ENCODE data around the gene SNX25.
"Not testable (repeated sequence)": the region's sequence is repeated elsewhere in the genome, so short reads cannot be mapped to it uniquely, and the experiment has no call there.

SNX25 gene

DNA sequence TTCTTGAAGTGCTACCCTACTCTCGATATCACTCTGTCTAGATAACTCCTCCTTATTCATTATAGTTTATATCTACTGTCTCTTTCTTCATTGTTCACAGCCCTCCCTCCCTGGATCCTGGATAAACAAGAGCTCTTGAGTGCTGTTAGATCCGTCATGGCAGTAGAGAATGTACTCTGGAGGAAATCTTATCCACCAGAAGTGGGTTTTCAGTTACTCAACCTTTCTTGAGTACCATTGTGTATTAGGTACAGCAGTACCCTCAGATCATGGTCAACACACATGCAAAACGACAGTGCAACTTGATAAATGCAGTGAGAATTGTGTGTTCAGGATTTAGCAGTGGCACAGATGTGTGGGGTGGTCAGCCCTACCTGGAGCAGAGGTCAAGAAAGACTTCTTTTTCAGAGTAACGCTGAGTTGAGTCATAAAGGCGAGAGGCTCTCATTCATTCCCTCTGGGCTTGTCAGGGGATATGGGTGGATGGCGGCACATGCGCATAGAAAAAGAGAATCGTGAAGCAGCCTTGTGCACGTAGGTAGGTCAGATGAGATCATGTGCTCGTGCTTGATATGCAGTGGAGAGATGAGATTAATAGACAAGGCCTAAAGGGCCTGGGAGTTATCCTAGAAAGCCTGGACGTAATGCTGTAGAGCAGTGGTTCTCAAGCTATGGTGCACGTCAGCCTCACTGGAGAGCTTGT is 89.5 kb downstream of the SNX25 start:
- DNase-seq (ENCODE audit: extremely low read depth in 1 of 2, low read depth in 1 of 2): no peak

DNA sequence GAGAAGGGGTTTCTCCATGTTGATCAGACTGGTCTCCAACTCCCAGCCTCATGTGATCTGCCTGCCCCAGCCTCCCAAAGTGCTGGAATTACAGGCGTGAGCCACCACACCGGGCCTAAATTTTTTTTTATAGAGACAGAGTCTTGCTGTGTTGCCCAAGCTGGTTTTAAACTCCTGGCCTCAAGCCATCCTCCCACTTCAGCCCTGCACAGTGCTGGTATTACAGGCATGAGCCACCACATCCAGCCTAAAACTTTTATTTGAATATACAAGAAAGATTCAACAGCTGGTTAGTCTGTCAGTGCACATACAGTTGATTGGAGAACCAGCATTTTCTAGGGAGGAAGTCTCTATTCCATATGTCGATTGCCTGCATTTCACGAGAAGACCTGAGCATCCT is 95.1 kb downstream of the SNX25 start:
- no peak for DNase-seq (ENCODE audit: extremely low read depth in 1 of 2, low read depth in 1 of 2)

DNA sequence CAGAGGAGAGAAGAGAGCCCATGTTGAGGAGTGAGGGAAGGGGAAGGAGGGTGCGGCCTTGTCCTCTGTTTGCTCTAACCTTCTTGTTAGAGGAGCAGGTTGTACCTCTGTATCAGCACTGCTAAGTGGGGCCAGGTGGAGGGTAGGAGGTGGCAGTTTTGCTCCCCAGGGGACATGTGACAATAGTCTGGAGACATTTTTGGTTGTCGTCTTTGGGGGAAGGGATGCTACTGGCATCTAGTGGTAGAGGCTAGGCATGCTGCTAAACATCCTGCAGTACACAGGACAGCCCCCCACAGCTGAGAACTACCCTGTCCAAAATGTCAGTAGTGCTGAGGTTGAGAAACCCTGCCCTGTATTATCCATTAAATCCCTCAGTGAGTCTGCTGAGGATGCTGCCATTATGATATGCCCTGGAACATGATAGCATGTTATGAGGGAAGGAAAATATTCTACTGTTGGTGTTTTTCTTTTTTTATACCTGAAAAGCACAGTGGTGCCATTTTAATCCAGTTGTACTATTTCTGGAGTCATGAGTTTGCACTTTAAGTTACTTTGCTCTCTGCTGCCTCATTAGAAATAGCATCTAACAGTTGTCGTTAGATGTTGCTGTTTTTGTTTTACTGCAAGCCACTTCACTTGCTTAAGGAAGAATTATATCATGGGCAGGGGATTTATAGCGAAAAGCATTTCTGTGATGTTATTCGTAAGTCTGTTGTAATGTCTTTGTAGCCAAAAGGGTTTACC is 95.7 kb downstream of the SNX25 start:
- DNase-seq (ENCODE audit: extremely low read depth in 1 of 2, low read depth in 1 of 2): no peak

DNA sequence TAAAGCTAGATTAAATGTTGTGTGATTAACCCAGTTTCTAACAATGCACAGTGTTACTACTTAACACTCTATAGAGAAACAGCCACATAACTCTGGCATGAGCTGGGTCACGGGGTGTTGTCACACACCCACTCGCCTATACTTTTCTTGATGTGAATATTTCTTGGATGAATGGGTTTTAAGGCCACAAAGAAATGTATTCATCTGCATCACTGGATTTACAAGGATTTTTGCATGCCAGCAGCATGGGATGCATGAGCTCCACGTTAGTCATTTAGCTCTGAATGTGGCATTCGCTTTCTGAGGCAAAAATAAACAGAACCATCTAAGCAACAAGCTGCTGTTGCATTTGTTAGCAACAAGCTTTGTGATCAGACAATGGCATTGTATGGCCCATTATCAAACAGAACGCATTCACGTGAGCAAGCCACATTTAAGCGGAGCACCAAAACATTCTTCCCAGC is 96.6 kb downstream of the SNX25 start:
- DNase-seq (ENCODE audit: extremely low read depth in 1 of 2, low read depth in 1 of 2): no peak

DNA sequence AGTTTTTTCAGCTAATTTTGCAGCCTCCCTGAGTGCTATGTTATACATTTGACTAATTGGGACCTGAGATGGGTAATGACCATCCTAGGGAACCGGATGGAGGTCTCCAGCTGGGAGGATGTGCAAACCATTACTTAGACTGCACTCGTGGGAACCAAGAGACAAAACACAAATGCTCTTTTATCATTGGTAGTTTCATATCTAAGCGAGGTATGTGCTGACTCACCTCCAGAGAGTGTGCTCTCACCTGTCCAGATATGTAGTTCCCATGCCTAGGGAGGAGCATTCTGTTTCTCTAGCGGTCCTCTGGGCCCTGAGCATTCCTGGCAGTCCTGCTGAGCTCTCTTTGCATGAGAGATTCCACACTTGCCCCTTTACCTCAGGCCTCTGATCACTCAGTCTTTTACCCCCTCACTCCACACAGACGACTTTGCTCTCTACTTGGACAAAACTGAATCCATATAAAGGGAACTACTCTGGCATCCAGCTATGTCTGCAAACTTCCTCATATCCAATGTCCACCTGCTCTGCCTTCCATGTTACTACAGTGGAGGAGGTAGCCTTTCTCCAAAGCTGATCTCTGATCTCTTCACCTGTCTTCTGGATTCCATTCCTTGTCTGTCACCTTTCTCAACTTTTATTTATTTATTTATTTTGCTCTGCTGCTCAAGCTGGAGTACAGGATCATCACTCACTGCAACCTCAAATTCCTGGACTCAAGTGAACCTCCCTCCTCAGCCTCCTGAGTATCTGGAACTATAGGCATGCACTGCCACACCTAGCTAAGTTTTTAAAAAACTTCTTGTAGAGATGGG is 97.9 kb downstream of the SNX25 start:
- DNase-seq (ENCODE audit: extremely low read depth in 1 of 2, low read depth in 1 of 2): no peak

DNA sequence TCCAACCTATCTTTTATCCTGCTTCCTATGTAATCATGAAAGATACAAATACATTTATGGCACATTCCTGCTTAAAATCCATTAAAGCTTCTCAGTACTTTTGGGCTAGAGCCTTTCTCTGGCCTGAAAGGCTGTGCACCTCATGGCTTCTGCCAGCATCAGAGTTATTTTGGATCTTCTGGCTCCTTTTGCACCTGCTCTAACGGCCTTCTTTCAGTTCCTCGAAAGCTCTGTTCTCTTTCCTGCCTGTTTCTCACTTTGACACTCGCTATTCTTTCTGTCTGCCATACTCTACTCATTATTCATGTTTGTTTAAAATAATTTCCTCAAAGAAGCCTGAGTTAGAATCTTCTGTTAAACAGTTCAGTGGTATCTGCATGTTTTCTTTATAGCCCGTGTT is 100.4 kb downstream of the SNX25 start:
- no peak for DNase-seq (ENCODE audit: extremely low read depth in 1 of 2, low read depth in 1 of 2)

DNA sequence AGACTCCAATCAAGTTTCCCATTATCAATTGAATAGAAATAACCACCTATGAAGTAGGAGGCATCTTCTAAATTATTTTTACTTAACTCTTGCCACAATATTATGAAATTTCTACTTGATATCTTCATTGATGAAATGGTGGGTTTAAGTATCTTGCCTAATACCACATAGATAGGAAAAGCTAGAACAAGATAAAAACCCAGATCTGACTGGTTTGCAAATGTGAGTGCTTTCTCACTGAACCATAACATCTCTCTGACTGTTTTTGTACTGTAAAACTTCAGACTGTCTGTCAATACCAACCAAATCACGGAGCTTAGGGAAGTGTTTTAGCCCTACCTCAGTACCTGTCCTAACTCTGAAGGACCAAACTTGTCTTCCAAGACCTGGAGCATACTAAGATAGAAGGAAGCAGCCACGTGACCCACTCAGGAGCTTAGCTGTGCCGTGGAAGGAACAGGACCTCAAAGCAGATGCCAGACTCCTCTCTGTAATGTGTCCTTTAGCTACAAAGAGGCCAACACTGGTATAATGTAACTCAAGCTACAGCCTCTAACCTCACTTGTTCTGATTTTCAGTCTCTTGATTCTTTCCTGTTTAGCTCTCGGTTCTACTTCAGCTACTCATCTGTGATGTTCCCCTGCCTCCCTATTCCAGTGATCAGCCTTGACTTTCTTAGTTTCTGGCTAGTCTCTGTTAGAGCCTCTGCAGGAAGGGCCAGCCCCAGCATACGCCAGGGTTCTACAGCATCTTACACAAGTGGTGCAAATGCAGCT is 101.9 kb downstream of the SNX25 start:
- DNase-seq (ENCODE audit: extremely low read depth in 1 of 2, low read depth in 1 of 2): no peak

DNA sequence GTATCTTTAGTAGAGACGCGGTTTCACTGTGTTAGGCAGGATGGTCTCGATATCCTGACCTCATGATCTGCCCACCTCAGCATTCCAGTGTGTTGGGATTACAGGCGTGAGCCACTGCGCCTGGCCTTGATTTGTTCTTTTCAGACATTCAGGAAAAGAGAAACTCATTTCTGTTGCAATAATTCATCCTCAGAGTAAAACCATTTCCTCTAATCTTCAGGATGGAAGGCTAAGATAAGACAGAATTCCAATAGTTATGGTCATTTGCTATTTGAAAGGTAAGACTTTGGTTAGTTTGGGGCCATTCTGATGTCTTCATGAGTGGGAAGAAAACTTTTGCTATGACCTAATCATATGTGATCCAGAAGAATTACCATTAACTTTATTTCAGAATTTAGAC is 103.3 kb downstream of the SNX25 start:
- no peak for DNase-seq (ENCODE audit: extremely low read depth in 1 of 2, low read depth in 1 of 2)

DNA sequence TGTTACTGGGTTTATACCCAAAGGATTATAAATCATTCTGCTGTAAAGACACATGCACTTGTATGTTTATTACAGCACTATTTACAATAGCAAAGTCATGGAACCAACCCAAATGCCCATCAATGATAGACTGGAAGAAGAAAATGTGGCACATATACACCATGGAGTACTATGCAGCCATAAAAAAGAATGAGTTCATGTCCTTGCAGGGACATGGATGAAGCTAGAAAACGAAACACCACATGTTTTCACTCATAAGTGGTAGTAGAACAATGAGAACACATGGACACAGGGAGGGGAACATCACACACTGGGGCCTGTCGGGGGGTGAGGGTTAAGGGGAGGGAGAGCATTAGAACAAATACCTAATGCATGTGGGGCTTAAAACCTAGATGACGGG is 108.1 kb downstream of the SNX25 start:
- DNase-seq (ENCODE audit: extremely low read depth in 1 of 2, low read depth in 1 of 2): not testable (repeated sequence)

DNA sequence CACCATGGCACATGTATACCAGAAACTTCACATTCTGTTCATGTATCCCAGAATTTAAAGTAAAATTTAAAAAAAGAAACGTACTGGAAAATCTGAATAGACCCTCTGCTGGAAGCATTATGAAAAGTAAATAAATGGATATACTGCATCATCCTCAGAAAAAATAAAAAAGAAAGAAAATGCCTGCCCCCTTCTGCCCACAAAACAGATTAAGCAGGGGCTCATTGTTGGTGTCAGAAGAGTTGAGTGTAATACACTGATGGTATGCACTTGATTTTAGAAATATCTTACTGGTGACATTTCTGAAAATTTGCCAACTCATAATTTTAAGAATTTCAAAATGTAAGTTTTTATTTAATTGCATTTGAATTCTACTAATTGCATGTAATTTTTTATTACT is 108.5 kb downstream of the SNX25 start:
- no peak for DNase-seq (ENCODE audit: extremely low read depth in 1 of 2, low read depth in 1 of 2)

DNA sequence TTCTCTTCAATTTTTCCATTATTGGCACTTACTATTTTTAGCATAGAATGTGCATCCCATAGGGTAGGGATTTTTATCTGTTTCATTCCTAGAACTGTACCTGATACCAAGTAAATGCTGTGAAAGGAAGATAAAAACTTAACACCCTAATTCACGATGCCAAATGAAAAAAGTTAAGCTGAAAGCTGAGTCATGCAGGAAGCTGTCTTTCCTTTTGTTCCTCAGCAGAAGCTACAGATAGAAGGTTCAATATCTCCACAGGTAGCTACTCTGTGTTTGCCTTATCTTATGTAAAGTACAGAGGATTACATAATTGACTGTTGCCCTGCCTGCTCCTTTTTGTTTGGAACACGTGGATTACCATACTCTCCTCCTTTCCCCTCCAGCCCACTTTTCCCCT is 109.3 kb downstream of the SNX25 start:
- DNase-seq (ENCODE audit: extremely low read depth in 1 of 2, low read depth in 1 of 2): no peak

DNA sequence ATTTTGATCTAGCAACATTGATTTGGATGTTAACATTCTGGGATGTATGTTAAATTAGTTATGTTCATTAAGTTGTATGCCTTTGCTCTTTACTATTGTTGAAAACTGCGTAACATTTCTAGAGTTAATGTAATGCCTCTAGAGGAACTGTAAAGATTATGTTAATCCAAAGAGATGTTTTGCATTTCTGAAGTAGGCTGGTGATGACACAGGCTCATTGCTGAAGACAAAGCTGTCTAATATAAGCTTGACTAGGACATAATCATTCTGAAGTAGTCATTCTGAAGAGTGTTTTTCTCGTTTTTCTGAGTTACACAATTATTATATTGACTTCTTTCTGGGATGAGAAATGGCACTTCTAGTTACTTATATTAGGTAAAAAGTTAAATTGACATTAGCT is 113.4 kb downstream of the SNX25 start:
- no peak for DNase-seq (ENCODE audit: extremely low read depth in 1 of 2, low read depth in 1 of 2)

DNA sequence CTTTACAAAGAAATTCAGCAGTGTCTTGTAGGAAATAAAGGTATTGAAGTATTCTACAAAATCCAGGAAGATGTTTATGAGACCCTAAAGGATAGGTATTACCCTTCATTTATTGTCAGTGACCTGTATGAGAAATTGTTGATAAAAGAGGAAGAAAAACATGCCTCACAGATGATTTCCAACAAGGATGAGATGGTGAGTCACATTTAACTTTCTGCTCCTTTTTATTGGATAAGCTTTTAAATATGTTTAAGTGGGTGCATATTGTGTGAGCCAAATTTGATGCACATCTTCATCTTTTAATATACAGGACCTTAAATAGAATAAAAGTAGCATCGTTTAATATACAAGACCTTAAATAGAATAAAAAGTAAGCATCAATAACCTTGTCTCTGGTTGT is 114.2 kb downstream of the SNX25 start:
- DNase-seq (ENCODE audit: extremely low read depth in 1 of 2, low read depth in 1 of 2): no peak

DNA sequence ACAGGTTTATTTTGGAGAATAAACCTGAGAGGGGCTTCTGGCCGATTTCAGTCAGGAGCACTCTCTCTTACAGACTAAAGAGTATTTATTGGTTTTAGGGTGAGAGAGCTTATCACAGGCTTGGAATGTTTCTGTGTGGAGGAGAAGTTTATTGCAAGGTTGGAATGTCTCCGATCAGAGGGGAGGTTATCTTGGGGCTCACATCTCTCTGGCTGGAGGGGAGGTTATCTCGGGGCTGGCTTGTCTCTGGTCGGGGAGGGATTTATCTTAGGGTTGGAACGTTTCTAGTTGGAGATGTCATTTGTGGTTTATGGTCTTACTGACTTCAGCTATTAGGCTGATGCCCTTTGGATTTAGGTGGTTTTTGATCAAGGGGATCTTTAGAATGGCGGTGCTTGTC is 115.0 kb downstream of the SNX25 start:
- not testable (repeated sequence) for DNase-seq (ENCODE audit: extremely low read depth in 1 of 2, low read depth in 1 of 2)

DNA sequence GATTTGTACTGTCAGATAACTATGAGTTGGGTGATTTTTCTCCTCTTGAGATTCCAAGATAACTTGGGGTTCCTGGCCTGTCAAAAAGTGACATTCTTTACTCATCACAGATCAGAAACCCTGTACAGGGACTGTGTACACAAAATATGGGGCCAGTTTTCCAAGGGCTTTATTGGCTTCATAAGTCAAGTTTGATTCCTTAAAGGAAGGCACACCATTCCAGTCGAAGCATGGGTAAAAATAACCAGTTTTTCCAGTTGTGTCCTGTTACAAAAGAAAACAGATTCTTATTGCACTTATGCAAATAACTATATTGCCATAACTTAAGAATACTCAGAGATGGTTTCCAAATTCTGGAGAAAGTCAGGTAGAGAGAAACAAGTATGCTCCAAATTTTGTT is 116.3 kb downstream of the SNX25 start:
- DNase-seq (ENCODE audit: extremely low read depth in 1 of 2, low read depth in 1 of 2): not testable (repeated sequence)

DNA sequence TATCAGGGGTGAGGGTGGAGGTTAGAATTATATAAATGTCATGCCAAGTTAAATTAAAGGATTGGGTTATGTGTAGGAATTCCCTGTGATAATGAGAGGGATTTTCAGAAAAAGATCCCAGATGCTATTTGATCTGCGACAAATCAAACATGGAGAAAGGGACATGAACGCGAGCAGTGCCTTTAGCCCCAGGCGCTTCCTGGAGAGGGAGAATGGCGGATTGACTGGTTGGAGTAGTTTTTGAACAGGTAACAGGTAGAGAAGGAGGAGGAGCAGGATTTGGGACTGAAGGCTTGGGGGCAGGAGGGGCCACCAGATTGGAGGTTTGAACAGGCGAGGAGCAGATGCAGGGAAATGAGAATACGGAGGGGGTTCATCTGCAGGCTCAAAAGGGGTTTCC is 119.2 kb downstream of the SNX25 start:
- DNase-seq (ENCODE audit: extremely low read depth in 1 of 2, low read depth in 1 of 2): no peak

DNA sequence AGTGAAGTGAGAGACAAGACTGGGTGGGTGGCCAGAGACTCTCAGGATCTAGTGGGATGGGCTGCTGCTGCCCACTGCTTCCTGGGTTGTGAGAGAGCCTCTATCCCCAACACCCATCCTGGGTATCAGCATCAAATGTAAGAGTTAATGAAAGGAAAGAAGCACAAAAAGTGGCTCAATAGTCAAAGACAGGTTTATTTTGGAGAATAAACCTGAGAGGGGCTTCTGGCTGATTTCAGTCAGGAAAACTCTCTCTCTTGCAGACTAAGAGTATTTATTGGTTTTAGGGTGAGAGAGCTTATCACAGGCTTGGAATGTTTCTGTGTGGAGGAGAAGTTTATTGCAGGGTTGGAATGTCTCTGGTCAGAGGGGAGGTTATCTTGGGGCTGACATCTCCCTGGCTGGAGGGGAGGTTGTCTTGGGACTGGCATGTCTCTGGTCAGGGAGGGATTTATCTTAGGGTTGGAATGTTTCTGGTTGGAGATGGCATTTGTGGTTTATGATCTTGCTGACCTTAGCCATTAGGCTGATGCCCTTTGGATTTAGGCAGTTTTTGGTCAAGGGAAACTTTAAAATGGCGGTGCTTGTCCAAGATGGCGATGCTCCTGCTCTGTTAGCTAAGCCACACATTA is 120.6 kb downstream of the SNX25 start:
- not testable (repeated sequence) for DNase-seq (ENCODE audit: extremely low read depth in 1 of 2, low read depth in 1 of 2)

DNA sequence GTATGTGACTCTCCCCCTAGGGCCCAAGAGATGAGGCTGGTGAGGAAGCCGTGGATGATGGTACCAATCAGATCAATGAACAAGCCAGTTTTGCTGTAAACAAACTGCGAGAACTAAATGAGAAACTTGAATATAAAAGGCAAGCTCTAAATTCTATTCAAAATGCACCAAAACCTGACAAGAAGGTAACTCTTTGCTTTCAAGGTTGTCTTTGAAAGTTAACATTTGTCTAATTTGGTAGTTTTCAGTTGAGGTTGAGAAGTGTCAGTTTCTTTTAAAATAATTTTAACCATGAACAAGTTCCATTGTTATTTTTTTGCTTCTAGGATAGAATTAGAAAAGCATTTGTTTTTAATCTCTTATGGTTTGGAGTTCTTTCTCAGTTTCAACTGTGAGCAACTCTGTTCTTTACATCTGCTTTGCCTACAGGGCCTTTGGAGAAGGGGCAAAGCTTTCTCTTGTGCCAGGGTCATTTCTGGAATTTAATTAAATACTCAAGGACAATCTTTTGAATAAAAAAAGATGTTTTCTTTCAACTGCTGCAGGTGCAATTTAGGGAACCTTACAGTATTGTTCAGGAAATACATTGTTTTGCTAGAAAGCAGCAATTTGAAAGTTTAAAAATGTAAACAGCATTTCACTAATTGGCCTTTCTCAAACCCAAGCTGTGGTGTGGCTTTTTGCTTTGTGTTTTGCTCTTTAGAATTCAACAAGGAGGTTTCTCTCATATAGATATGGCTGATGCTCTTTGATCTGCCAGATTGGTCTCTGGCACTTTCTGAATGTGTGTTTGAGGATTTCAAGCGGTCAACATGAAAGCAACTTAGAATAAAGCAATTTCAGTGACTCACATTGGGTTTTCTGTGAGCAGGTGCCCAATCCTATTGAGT is 123.4 kb downstream of the SNX25 start:
- no peak for DNase-seq (ENCODE audit: extremely low read depth in 1 of 2, low read depth in 1 of 2)

DNA sequence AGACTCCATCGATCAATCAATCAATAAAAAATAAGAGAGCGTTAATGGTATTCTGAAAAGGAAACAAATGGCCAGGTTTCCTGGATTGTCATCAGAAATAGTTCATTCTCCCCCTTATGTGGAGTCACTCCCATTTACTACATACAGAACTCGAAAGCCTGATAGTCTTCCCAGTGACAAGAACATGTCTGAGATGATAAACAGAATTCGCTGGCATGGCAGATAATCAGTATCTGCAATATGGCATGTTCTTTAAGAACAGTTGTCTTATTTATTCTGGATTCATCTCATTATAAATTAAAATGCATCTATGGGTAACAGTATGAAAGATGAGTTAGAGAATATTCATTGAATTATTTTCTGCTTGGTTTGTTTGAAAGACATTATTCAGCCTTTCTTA is 124.9 kb downstream of the SNX25 start:
- no peak for DNase-seq (ENCODE audit: extremely low read depth in 1 of 2, low read depth in 1 of 2)

Data from activated CD8-positive, alpha-beta memory T cell treated with anti-CD3 and anti-CD28 coated beads for 1 hour (primary cell).